IPS-NIHi7 (cell line): ENCODE data around the gene LSM8.
"Not testable (repeated sequence)": the region's sequence is repeated elsewhere in the genome, so short reads cannot be mapped to it uniquely, and the experiment has no call there.

Experiments
- DNase-seq: peaks from one replicate; pipeline ENCODE4 v3.0.0; 2012; ENCODE audit warnings: mixed read lengths; ENCODE audit errors: extremely low spot score

LSM8 gene

GRCh38 chr7:118202061-118202460 is 18.1 kb downstream of the LSM8 start:
- DNase-seq: no peak

- peak; percentile 77 for DNase-seq
These were observed 30.3 kb downstream of the LSM8 start for GRCh38 chr7:118214051-118214832.

DNA sequence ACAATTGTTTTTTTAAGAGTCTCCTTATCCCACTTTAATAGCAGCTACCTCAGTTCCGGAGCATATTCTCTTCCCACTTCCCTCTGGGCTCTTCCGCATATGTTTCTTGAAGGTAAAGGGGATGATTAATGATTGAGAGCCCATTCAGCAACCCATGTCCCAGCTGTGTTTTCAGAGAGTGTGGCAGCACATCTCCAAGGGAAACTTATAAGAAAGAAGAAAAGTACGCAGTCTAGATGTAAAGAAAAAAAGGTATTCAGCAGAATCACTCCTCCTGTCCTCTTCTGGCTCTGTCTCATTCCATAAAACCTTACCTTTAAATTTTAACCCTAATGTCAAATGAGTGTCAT is 30.8 kb downstream of the LSM8 start:
- DNase-seq: no peak

DNA sequence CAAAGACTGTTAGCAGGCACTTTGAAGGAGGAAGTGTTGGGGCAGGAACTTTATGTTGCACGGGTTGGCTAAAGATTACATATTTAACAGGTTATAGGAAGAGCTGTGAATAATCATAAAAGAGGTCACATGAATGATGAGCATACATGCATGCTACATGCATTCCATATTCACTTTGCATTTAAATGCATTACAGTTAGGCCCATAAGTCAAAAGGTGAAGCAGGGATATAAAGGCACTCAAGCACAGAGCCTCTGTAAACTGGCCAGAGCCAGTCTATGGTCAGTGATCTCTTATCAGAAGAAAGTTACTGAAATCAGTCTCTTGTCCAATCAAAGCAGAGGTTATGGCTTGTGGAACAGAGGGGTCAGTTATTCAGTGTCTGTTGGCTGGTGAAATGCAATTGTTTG is 33.3 kb downstream of the LSM8 start:
- no peak for DNase-seq

DNA sequence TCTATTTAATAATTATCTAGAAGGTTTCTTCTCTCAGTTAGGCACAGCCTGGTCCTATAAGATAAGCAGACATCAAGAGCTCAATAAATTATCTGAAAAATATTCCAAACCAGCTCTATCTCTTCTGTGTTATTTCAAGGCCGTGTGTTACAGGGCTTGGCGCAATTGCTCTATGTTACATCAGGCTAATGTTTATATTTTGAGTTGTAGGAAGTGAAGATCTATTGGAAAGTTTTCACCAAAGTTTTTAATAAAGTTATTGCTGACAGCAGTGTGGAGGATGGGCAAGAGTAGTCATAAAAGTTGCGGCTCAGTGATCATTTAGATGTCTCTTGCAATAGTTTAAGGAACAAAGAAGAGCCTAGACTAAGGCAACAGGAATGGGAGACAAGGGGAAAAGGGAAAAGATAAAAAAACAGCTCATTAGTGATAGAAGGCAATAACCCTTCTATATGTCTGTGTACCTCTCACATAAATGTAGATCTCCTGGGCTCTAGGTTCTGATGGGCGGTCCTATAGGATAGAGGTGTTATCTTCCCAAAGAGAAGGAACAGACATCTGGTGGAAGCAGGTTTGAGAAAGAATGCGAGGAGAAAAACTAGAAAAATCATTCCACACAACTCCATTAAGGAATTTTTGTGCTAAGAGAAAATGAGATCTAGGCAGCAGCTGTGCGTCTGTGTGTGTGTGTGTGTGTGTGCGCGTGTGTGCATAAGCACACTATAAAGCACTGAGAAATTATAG is 34.6 kb downstream of the LSM8 start:
- DNase-seq: no peak

- DNase-seq: no peak
These were observed 35.2 kb downstream of the LSM8 start for GRCh38 chr7:118219157-118219512.

GRCh38 chr7:118220583-118220982 is 36.6 kb downstream of the LSM8 start:
- DNase-seq: no peak

GRCh38 chr7:118222591-118222990 is 38.6 kb downstream of the LSM8 start:
- no peak for DNase-seq

DNA sequence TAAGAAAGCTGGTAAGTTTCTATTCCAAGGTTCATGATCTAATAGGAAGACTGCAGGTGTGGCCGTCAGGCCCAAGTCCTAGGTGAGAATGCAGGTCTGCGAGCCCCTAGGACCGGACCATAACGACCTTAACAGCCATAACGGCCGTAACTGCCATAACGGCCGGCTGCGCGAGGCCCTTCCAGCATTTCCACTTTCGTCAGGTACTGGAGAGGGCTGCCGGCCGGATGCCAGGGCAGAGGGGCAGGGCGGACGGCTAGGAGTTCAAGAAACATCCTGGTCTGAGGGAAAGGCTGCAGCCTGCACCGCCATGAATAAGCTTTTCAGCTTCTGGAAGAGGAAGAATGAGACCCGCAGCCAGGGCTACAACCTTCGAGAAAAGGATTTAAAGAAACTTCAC is 40.6 kb downstream of the LSM8 start, which contains the start of gene ANKRD7:
Gene ANKRD7, plus strand, starts transcription at position 184 of the 400 bp plus-strand sequence. Its CDS starts 127 bp downstream, at position 311.
- no peak for DNase-seq

DNA sequence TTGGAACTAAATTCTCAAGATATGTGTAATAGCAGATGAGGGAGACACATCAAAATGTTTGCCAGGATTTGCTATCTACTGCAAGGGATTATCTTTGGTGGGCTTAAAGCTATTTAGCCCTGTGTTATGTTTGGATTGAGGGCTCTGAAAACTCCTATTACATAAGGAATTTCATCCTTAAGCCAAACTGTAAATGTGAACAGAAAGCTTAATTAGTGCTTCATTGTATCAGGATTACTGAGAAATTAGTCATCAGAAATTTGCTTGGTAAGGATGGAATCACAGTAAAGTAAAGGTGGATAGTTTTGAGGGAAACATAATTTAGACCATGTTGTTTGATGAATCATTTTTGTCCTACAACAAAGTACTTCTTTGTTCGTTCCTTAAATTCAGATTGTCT is 48.9 kb downstream of the LSM8 start:
- no peak for DNase-seq

DNA sequence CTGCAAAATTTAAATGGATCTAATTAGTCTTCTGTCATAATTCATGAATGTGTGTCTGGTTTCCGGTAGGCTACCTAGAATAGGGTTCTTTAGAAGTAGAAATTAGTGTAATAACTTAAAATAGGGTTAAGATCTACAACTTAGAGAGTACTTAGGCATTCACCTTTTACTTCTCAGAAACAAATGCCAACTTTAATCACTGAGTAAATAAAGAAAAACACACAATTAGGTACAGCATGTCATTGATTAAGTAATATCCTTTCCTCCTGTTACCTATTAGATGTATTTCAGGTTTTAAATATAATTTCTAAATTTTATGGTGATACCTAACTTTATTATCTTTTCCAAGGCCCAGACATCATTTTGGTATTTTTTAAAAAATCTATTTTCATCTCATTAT is 49.8 kb downstream of the LSM8 start:
- DNase-seq: no peak

- DNase-seq: peak; percentile 16
These were observed 55.0 kb downstream of the LSM8 start for GRCh38 chr7:118239014-118239413.

DNA sequence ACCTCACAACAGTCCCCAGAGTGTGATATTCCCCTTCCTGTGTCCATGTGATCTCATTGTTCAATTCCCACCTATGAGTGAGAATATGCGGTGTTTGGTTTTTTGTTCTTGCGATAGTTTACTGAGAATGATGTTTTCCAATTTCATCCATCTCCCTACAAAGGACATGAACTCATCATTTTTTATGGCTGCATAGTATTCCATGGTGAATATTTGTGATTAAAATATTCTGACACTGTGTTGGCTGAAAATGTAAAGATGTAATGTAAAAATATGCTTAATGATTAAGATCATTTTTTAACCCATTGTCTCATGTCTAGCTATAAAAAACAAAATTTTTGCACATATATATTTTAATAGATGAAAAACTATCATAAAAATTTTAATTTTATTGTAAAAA is 56.4 kb downstream of the LSM8 start:
- not testable (repeated sequence) for DNase-seq
